Measurements from ENCODE around the gene GRIN2C. TPM values are rescaled to one million over a fixed set of nuclear protein-coding genes. Genes with fewer than 3 reads are reported as not detected.

Gene GRIN2C
- total and polyA plus RNA-seq, 7 donors: 0.22 to 0.49 TPM; not detected in 5

DNA sequence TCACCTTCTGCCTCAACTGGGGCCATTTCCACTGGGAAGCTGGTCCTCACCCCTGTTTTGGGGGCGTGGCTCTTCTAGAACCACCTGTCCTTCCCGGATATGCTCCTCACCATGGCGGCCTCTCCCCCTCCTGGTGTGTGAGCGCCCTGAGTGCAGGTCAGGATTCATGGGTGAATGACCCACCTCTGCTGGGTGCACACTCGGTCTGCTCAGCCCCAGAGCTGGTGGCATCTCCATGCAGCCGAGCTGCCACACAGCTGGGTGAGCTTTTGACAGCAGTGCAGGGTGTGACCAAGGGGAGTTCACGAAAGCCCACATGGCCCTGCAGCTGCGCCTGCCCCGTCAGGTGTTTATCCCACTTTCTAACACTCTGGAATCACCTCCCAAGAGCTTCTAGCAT is 27.3 kb downstream of the GRIN2C start:
- H3K27me3 ChIP-seq: no peaks in the 10 kb centered on the region
- H3K27ac ChIP-seq: no peak overlapping the region
- no peak overlapping the region for H3K4me3 ChIP-seq
- 71 to 87% methylated on average over 9 of the region's 9 CpGs for WGBS, 2 donors
- H3K9me3 ChIP-seq: no peaks in the 10 kb centered on the region
- intact Hi-C loops (cut with DNase I): no loop called here
- no peaks in the 10 kb centered on the region for H3K4me1 ChIP-seq
- peaks cover 0 to 27% (median 0%) of the 10 kb centered on the region in 4 donors for H3K36me3 ChIP-seq
- no peak for DNase-seq
- no peak for TF ChIP-seq EP300 (IDR thresholded peaks at IDR 0.05)
- no peak for TF ChIP-seq POLR2A (IDR thresholded peaks at IDR 0.05)

DNA sequence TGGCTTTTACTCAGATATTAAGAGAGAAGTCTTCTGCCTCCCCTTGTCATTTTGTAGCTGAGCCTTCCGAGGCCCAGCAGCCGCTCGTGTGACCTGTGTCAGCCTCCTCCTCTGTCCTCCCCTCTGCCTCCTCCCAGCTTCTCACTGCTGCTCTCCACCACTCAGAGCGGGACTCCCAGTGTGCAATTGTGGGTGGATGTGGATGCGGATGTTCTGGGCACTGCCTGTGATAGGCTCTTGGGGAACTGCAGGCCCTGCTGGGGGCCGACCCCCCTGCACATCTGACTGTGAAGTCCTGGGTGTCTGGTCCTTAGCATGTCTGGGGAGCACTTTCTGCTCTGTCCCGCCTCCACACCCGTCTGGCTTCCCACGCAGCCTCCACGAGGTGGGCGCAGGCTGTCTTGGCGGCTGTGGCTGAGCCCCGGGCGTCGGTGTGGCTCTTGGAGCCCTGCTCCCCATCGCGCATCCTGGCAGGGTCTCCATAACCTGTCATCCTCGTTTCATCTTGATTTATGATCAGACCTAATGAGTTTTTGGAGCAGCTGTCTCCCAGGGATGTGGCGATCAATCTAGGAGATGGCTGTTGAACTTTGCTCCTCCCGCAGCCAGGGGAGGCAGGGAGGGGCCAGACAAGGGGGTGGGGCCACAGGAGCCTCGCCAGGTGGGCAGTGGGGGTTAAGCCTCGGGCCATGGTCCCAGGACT is 28.1 kb downstream of the GRIN2C start:
- TF ChIP-seq, protein P1, sequence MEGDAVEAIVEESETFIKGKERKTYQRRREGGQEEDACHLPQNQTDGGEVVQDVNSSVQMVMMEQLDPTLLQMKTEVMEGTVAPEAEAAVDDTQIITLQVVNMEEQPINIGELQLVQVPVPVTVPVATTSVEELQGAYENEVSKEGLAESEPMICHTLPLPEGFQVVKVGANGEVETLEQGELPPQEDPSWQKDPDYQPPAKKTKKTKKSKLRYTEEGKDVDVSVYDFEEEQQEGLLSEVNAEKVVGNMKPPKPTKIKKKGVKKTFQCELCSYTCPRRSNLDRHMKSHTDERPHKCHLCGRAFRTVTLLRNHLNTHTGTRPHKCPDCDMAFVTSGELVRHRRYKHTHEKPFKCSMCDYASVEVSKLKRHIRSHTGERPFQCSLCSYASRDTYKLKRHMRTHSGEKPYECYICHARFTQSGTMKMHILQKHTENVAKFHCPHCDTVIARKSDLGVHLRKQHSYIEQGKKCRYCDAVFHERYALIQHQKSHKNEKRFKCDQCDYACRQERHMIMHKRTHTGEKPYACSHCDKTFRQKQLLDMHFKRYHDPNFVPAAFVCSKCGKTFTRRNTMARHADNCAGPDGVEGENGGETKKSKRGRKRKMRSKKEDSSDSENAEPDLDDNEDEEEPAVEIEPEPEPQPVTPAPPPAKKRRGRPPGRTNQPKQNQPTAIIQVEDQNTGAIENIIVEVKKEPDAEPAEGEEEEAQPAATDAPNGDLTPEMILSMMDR (IDR thresholded peaks at IDR 0.05): no peak
- TF ChIP-seq POLR2A (IDR thresholded peaks at IDR 0.05) (no peak), EP300 (IDR thresholded peaks at IDR 0.05) (no peak), POLR2AphosphoS5 (IDR thresholded peaks at IDR 0.05) (no peak)
- Histone ChIP-seq H3K4me3 (no peak overlapping the region), H3K4me1 (no peaks in the 10 kb centered on the region), H3K36me3 (peaks cover 0 to 19% (median 0%) of the 10 kb centered on the region in 4 donors), H3K27me3 (no peaks in the 10 kb centered on the region), H3K9me3 (no peaks in the 10 kb centered on the region), H3K27ac (no peak overlapping the region)
- no peak for DNase-seq
- WGBS, 2 donors: 40 to 78% methylated on average over 22 of the region's 22 CpGs
- intact Hi-C loops (cut with DNase I): no loop called here

DNA sequence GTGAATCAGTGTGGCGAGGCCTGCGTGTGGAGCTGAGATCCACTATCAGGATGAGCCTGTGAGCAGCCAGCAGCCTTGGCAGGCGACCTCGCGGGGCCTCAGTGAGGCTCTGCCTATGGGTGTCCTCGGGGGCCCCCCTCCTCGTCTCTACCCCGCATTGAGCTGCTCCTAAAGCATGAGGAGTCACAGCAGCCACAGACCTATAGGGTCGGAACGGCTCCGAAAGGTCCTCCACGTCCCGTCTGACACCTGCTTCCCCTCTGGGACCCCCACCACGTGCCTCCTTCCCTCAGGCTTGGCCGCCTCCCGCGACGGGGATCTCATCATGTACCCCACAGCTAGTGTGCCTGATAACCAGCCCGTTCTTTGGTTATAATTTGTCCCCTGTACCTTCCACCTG is 28.8 kb downstream of the GRIN2C start:
- intact Hi-C loops (cut with DNase I): no loop called here
- Histone ChIP-seq H3K36me3 (peaks cover 0 to 12% (median 0%) of the 10 kb centered on the region in 4 donors), H3K4me1 (no peaks in the 10 kb centered on the region), H3K27ac (no peak overlapping the region), H3K4me3 (no peak overlapping the region), H3K27me3 (no peaks in the 10 kb centered on the region), H3K9me3 (no peaks in the 10 kb centered on the region)
- 94% methylated on average over 19 of the region's 19 CpGs for WGBS, 2 donors
- TF ChIP-seq POLR2A (IDR thresholded peaks at IDR 0.05): no peak
- no peak for TF ChIP-seq POLR2AphosphoS5 (IDR thresholded peaks at IDR 0.05)
- TF ChIP-seq, protein P1 (IDR thresholded peaks at IDR 0.05): no peak
- TF ChIP-seq EP300 (IDR thresholded peaks at IDR 0.05): no peak
- no peak for DNase-seq

DNA sequence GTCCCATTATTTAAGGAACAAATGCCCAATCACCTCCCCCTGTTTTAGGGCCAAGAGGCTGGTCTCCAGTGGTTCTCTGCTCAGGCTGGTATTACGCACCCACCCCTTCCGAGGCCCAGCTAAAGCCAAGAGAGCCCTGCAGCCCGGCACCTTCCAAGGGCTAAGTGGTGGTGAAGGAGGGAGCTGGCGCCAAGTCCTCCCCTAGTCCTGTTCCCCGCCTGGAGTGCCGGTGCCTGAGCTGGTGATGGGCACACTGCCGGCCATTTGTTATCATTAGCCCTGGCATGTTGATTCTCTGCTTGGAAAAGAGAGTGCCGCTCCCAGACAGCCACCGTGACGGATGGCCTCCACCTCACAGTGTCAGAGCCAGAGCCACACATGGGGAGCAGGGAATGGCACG is 31.9 kb downstream of the GRIN2C start:
- no peak for TF ChIP-seq POLR2A (IDR thresholded peaks at IDR 0.05)
- TF ChIP-seq, protein P1 (IDR thresholded peaks at IDR 0.05): no peak
- no peak for TF ChIP-seq POLR2AphosphoS5 (IDR thresholded peaks at IDR 0.05)
- no peak for TF ChIP-seq EP300 (IDR thresholded peaks at IDR 0.05)
- Histone ChIP-seq H3K27me3 (no peaks in the 10 kb centered on the region), H3K36me3 (peaks cover 0 to 9% (median 0%) of the 10 kb centered on the region in 4 donors), H3K9me3 (no peaks in the 10 kb centered on the region), H3K27ac (no peak overlapping the region), H3K4me3 (no peak overlapping the region), H3K4me1 (no peaks in the 10 kb centered on the region)
- 96% methylated on average over 11 of the region's 11 CpGs for WGBS, 2 donors
- intact Hi-C loops (cut with DNase I): no loop called here
- DNase-seq: no peak

DNA sequence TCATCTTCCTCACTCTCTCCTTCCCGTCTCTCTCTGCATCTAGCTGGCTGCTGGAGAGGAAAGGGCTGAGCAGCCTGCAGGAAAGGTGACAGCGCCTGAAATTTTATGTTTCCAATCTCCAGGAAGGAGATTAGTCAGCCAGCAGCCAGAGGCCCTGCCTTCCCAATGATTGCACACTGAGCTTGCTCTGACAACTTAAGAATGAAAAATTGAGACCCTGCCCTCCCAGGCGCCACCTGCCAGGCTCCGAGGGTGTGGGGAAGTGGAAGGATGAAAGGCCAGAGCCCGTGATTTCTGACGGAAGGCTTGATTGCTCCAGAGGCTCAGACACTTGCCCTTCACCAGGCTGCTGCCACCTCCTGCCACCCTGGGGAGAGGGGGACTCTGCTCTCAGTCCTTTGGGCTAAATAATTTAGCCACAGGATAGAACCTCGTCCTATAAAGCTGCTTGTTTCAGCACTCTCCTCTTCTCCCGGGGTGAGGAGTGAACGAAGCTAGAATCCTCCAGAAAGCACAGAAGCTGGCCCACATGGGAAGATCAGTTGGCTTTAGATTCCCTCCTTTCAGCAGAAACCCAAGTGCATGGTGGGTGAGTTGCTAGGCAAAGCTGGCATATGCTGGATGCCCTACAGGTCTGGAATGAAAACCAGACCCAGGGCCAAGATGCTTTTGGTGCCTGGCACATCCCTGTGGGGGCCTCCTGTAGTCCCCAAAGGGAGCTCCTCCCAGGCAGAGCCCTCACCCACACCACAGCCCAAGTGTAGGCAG is 33.5 kb downstream of the GRIN2C start:
- no peak for TF ChIP-seq EP300 (IDR thresholded peaks at IDR 0.05)
- TF ChIP-seq POLR2AphosphoS5 (IDR thresholded peaks at IDR 0.05): no peak
- TF ChIP-seq, protein P1 (IDR thresholded peaks at IDR 0.05): no peak
- no peak for TF ChIP-seq POLR2A (IDR thresholded peaks at IDR 0.05)
- no peak overlapping the region for H3K27ac ChIP-seq
- peaks cover 0 to 9% (median 0%) of the 10 kb centered on the region in 4 donors for H3K36me3 ChIP-seq
- no peak for DNase-seq
- H3K27me3 ChIP-seq: no peaks in the 10 kb centered on the region
- 89 to 94% methylated on average over 9 of the region's 9 CpGs for WGBS, 2 donors
- no peak overlapping the region for H3K4me3 ChIP-seq
- peaks cover 0 to 11% (median 0%) of the 10 kb centered on the region in 4 donors for H3K4me1 ChIP-seq
- H3K9me3 ChIP-seq: no peaks in the 10 kb centered on the region
- intact Hi-C loops (cut with DNase I): no loop called here

All from sigmoid colon (tissue), 7 donors.